GM12878 (cell line): ENCODE data around the gene KCNRG. TPM values are rescaled to one million over a fixed set of nuclear protein-coding genes. Genes with fewer than 3 reads are reported as not detected.

Experiments
- ATF3 ChIP-seq: IDR thresholded peaks from 2 replicates; pipeline ENCODE4 v1.6.1; 2011; ENCODE audit warnings: low read depth, mild to moderate bottlenecking, low read length, moderate library complexity, borderline replicate concordance; ENCODE audit errors: extremely low read depth
- ATF7 ChIP-seq: fragments of 450-650 bp; IDR thresholded peaks from 2 replicates; pipeline ENCODE4 v1.6.1; 2016; ENCODE audit warnings: low read depth, mild to moderate bottlenecking
- BHLHE40 ChIP-seq, 2 experiments: fragments of 450-650 bp in 1 of 2; IDR thresholded peaks; 2 replicates each; pipeline ENCODE4 v1.6.1; 2011 to 2017; ENCODE audit warnings: low read depth in 2 of 2, borderline replicate concordance in 1 of 2, improper control_type of control experiment in 1 of 2, low read length in 1 of 2, mild to moderate bottlenecking in 1 of 2
- CREB1 ChIP-seq: IDR thresholded peaks from 2 replicates; pipeline ENCODE4 v1.6.1; 2012; ENCODE audit warnings: low read depth, mild to moderate bottlenecking, inconsistent platforms
- E2F4 ChIP-seq: IDR thresholded peaks from 2 replicates; pipeline ENCODE4 v1.6.1; 2012; ENCODE audit warnings: low read depth, low read length, improper control_type of control experiment
- FOS ChIP-seq: IDR thresholded peaks from 3 replicates; pipeline ENCODE4 v1.6.1; 2011; ENCODE audit warnings: borderline replicate concordance; ENCODE audit not compliant: insufficient read length; ENCODE audit errors: extremely low read depth
- HDGF ChIP-seq: fragments of 450-650 bp; IDR thresholded peaks from 2 replicates; pipeline ENCODE4 v1.6.1; 2016; ENCODE audit warnings: antibody characterized with exemption
- HSF1 ChIP-seq: fragments of 150-350 bp; IDR thresholded peaks from 2 replicates; pipeline ENCODE4 v1.6.1; 2014; ENCODE audit warnings: mild to moderate bottlenecking, low read depth, low read length
- KDM1A ChIP-seq: fragments of 200-600 bp; sonication (generic); IDR thresholded peaks from 2 replicates; pipeline ENCODE4 v1.6.1; 2016; ENCODE audit warnings: borderline replicate concordance
- NR2F1 ChIP-seq: fragments of 450-650 bp; conservative IDR thresholded peaks from 2 replicates; pipeline ENCODE4 v1.6.1; 2017; ENCODE audit warnings: mild to moderate bottlenecking
- NRF1 ChIP-seq: conservative IDR thresholded peaks from 2 replicates; pipeline ENCODE4 v1.6.1; 2011; ENCODE audit warnings: mild to moderate bottlenecking, low read depth, low read length, improper control_type of control experiment
- PAX8 ChIP-seq: fragments of 450-650 bp; IDR thresholded peaks from 2 replicates; pipeline ENCODE4 v1.6.1; 2017; ENCODE audit warnings: mild to moderate bottlenecking, moderate library complexity
- POLR2A ChIP-seq: IDR thresholded peaks from 2 replicates; pipeline ENCODE4 v1.6.1; 2011; ENCODE audit warnings: low read depth, mild to moderate bottlenecking, low read length
- POLR2AphosphoS2 ChIP-seq: IDR thresholded peaks from 2 replicates; pipeline ENCODE4 v1.6.1; 2011; ENCODE audit warnings: low read depth, mild to moderate bottlenecking, low read length, improper control_type of control experiment, moderate library complexity
- RELB ChIP-seq: fragments of 450-650 bp; IDR thresholded peaks from 2 replicates; pipeline ENCODE4 v1.6.1; 2017; ENCODE audit warnings: low read depth, mild to moderate bottlenecking, moderate library complexity
- SMAD1 ChIP-seq: fragments of 450-650 bp; IDR thresholded peaks from 2 replicates; pipeline ENCODE4 v1.6.1; 2018; ENCODE audit warnings: mild to moderate bottlenecking, low read depth; ENCODE audit not compliant: partially characterized antibody
- TAF1 ChIP-seq: IDR thresholded peaks from 2 replicates; pipeline ENCODE4 v1.6.1; 2011; ENCODE audit warnings: mild to moderate bottlenecking, low read depth, low read length, borderline replicate concordance
- TBL1XR1 ChIP-seq: IDR thresholded peaks from 2 replicates; pipeline ENCODE4 v1.6.1; 2012; ENCODE audit warnings: low read depth, low read length, improper control_type of control experiment
- TCF12 ChIP-seq: IDR thresholded peaks from 2 replicates; pipeline ENCODE4 v1.6.1; 2011; ENCODE audit warnings: low read depth, mild to moderate bottlenecking, low read length
- WRNIP1 ChIP-seq: IDR thresholded peaks from 2 replicates; pipeline ENCODE4 v1.6.1; 2011; ENCODE audit warnings: low read depth, low read length, improper control_type of control experiment, borderline replicate concordance
- ZNF217 ChIP-seq: fragments of 450-650 bp; IDR thresholded peaks from 2 replicates; pipeline ENCODE4 v1.6.1; 2017; ENCODE audit warnings: antibody characterized with exemption, mild to moderate bottlenecking
- ZNF592 ChIP-seq: fragments of 450-650 bp; IDR thresholded peaks from 2 replicates; pipeline ENCODE4 v1.6.1; 2017; ENCODE audit warnings: mild to moderate bottlenecking, moderate library complexity
- ZNF622 ChIP-seq: fragments of 450-650 bp; IDR thresholded peaks from 2 replicates; pipeline ENCODE4 v1.6.1; 2017; ENCODE audit warnings: mild to moderate bottlenecking, inconsistent platforms
- polyA plus RNA-seq, 11 experiments: library from polyadenylated mRNA; depleted of rRNA in 4 of 11; unstranded in 6 of 11; stranded (reverse) in 5 of 11; fragments of >200 nt; fragmentation: Nextera tagmentation in 4 of 11; fragmentation: Illumina TruSeq in 1 of 11; extraction: Ambion mirVana in 4 of 11; extraction: Trizol in 1 of 11; gene quantifications; 1 replicate in 1 of 11; 2 replicates in 10 of 11; pipeline versions ENCODE4 v1.2.1 to v1.2.3, GENCODE V29; 2011 to 2016; ENCODE audit warnings: inconsistent platforms in 2 of 11, missing spikeins in 2 of 11, low read depth in 1 of 11
- total RNA-seq, 4 experiments: library from RNA; depleted of rRNA in 3 of 4; stranded (reverse); fragments of >200 nt in 3 of 4; fragmentation: Illumina TruSeq in 1 of 4; extraction: Trizol in 1 of 4; gene quantifications; 2 replicates each; pipeline versions ENCODE4 v1.2.1 to v1.2.3, GENCODE V29; 2013 to 2021

KCNRG gene
- total and polyA plus RNA-seq, 10 of the 15 experiments (the other 5 are each of a cell fraction or from before 2014, with no cell fraction given), result 0.37 to 1.5 (median 0.58) TPM

- TF ChIP-seq ATF3, result no peak
- TF ChIP-seq POLR2AphosphoS2, result 0 out of 2 replicates have a peak, but pooled peaks have one; percentile 54
- no peak for TF ChIP-seq TBL1XR1
- TF ChIP-seq WRNIP1, result no peak
- TF ChIP-seq E2F4, result no peak
- no peak for TF ChIP-seq ZNF217
- TF ChIP-seq HDGF, result no peak
- no peak for TF ChIP-seq ATF7
- no peak for TF ChIP-seq ZNF592
- peak; percentile 78 for TF ChIP-seq POLR2A
- no peak for TF ChIP-seq PAX8
- TF ChIP-seq KDM1A, result no peak
- TF ChIP-seq HSF1, result no peak
- no peak for TF ChIP-seq NRF1
- TF ChIP-seq BHLHE40 (IDR thresholded peaks at IDR 0.05; ENCODE audit: borderline replicate concordance in 1 of 2, low read depth in 2 of 2, low read length in 1 of 2), result peak; percentile 9 to 42; a peak in 3 of 4 replicates
- no peak for TF ChIP-seq NR2F1
- TF ChIP-seq TCF12, result no peak
- TF ChIP-seq CREB1, result peak; percentile 2; the same call in 1 of the 2 replicates
- peak; percentile 80; the same call in 1 of the 2 replicates for TF ChIP-seq TAF1
- no peak for TF ChIP-seq SMAD1
- no peak for TF ChIP-seq FOS
- no peak for TF ChIP-seq RELB
- TF ChIP-seq ZNF622, result no peak
Observed at GRCh38 chr13:49996161-49996915, 18.9 kb upstream of the KCNRG start (continued).
